Activated CD4-positive, alpha-beta T cell treated with anti-CD3 and anti-CD28 coated beads for 1 hour (primary cell): ENCODE results near the gene DOK6.
"Not testable (repeated sequence)": the region's sequence is repeated elsewhere in the genome, so short reads cannot be mapped to it uniquely, and the experiment has no call there.

Experiments used
- DNase-seq: peaks from one replicate; pipeline ENCODE4 v3.0.0-alpha.2; 2020

The DOK6 gene

DNA sequence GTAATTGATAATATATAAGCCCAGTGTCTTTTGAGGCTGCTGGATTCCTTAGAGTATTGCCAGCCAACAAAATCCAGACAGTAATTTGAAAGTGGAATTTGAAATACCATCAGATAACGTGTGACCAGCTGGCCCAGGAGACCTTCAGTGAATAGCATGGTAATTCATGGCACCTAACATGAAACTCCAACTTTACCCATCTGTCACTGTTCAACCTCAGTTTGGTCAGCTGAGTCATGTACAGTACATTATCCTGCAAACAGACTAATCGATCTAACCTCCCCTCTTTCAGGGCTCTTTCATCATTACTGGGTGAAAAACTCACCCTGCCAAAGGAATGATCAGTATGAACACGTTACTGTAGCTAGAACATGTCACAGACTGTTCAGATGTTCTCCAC, 230.6 kb downstream of the DOK6 start:
- no peak for DNase-seq

DNA sequence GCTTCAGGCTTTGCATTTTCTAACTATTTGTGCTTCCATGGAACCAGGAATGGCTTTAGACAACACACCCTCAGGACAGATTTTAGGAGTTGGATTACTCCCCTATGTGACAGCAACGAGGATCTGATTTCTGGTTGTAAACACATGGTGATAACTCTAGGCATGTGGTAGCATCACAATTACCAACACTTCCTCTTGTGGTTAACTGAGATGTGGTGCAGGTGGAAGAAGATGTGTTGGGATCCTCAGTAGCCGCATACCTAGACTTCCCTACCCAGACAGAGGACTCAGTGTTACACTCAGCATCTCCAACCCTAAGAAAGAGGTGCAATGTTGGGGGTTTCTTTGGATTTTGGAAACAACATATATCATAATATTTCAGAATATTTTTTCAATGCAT, 234.8 kb downstream of the DOK6 start:
- no peak for DNase-seq

GRCh38 chr18:69636529-69637301, 236.0 kb downstream of the DOK6 start:
- no peak for DNase-seq

- DNase-seq = no peak
These were observed 237.4 kb downstream of the DOK6 start for GRCh38 chr18:69638056-69638455.

GRCh38 chr18:69647702-69648101, 247.0 kb downstream of the DOK6 start:
- DNase-seq = no peak

DNA sequence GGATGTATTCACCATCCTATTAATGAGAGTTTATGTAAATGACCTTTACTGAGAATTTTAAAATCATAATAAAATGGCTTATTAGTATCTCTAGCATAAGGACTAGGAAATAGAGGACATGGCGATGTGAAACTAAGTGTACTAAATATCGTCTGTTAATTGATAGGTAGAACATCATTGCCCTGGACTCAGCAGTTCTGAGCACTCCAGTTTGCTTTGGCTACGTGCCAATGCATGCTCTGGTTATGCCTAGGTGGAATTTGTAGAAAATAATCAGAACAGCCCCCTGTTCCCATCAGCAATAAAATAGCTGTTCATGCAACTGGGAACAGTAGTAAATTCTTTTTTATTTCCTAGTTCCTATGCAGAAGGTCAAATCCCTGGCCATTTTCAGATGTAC, 247.8 kb downstream of the DOK6 start:
- no peak for DNase-seq

DNA sequence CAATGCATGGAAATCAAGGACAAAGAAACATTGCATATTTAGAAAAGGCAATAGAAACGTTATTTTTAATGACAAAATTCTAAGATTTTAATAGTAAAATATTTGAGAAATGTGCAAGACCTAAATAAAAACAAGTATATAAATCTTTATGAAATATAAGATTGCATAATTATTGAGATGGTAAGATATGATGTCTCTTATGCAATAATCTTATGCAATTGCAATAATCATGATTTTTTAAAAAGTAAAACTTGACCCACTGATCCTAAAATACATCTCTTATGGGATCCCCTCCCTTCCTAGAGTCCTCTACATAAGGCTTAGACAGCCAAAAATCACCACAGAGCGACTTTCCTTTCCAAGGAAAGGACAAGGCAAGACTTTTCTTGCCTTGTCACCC, 249.0 kb downstream of the DOK6 start:
- no peak for DNase-seq

GRCh38 chr18:69651243-69651642, 250.6 kb downstream of the DOK6 start:
- DNase-seq = no peak

DNA sequence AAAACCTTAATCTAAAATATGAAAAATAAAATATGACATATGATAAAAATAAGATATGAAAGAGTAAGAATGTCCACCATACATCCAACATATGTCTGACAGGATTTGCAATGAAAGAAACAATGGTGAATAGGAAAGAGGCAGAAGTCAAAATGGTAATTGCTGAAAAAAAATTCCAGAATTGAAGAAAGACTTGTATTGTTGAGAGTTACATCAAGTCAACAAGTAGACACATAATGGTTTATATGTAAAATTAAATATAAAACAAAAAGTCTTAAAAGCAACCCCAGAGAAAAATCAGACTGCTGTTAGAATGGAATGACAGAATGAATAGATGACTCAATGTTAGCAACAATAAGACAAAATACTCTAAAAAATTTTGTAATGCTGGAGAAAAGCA, 255.1 kb downstream of the DOK6 start:
- no peak for DNase-seq

GRCh38 chr18:69658103-69658502, 257.4 kb downstream of the DOK6 start:
- DNase-seq = no peak

GRCh38 chr18:69658685-69659084, 258.0 kb downstream of the DOK6 start:
- DNase-seq = no peak

DNA sequence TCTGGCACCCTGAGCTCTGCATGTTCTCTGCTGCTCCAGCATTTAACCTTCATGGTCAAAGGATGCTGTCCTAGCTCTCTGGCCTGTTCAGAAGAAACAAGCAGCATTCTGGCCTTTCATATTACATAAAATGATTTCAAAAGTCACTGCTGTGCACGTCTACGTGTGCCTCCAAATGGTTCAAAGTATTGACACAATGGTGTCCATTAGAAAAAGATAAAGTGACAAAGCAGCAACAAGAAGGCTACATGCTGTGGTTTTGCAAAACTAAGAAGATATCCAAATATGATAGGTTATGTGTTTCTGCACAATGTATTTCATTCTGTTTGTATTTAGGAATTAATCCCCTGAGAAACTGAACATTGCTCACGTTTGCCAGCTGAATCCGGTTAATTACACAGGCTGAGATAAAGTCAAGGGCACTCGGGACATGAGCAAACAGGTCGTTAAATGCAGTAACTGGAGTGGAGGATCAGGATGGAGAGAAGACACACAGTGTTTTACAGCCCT, 258.5 kb downstream of the DOK6 start:
- DNase-seq = no peak

DNA sequence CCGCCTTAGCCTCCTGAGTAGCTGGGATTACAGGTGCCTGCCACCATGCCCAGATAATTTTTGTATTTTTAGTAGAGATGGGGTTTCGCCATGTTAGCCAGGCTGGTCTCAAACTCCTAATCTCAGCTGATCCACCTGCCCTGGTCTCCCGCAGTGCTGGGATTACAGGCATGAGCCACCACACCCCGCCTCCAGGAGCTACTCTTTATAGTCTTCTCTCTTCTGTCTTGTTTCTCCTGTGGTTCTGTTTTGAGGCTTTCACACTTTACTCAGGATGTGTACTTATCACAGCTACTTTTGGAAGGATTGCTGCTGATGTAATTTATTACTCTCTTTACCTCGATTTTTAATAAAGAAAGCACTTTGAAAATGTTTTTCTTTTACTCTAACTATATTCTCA, 261.4 kb downstream of the DOK6 start:
- DNase-seq = not testable (repeated sequence)

GRCh38 chr18:69664399-69664798, 263.7 kb downstream of the DOK6 start:
- DNase-seq = no peak

GRCh38 chr18:69674292-69674877, 273.7 kb downstream of the DOK6 start:
- no peak for DNase-seq

DNA sequence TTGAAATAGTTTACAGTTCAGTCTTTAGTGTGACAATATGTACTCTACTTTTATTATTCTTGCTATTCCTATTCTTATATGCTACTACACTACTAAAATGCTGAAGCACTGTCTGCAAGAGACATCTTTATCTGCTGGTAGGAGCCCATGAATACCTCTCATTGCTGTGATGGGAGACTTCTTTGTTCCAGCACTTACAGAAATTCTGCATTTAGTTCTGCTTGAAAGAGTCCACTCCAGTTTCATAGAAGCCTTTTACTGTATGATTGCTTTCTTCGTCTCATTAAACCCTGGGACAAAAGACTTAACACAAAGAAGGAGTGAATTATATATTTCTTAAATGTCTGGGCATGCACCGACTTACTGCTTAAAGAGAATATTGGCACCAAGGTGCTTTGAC, 274.3 kb downstream of the DOK6 start:
- DNase-seq = no peak

DNA sequence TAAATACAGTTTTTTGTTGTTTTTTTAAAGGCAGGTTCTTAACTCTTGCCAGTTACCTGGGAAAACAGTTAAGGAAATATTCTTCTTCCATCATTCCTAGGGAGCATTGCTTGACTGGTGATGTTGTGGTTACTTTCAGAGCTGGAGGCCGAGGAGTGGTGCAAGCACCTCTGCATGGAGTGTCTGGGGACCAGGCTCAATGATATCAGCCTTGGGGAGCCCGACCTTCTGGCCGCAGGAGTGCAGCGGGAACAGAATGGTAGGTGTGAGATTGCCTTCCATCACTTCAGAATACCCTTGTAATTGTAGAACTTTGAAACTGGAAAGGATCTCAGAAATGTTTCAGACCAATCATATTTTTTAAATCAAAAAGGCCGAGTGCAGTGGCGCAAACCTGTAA, 276.9 kb downstream of the DOK6 start:
- DNase-seq = no peak

GRCh38 chr18:69680123-69680522, 279.4 kb downstream of the DOK6 start:
- DNase-seq = no peak

DNA sequence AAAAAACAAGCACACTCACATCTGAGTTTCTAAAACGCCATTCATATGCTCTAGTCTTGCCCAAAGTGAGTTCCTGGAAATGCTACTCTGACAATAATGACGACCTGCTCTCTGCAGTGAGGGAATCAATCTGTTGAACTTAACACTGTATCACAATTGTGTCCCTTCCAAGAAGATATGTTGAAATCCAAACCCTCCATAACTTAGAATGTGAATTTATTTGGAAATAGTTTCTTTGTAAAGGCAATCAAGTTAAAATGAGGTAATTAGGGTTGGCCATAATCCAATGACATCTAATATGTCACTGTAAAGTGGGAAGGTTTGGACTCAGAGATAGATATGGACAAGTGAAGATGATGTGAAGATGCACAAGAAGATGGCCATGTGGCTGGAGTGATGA, 282.5 kb downstream of the DOK6 start:
- DNase-seq = no peak

DNA sequence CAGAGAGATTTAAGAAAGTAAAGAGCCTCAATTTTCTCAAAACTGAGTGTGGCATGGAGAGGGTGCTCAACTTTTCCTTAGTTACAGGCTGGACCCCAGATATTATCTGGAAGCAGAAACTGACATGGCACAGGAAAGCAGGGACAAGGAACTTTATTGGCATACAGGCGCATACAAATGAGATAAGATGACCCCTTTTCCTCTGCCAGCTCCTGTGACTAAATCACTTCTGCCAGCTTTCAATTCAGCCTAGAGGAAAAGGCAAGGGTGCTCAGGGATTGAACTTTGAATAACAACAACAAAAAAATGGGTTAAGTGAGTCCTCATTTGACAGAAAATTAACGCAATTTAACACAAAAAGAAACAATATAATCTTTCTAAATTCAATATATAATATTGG, 284.1 kb downstream of the DOK6 start:
- DNase-seq = no peak

- no peak for DNase-seq
These were observed 286.2 kb downstream of the DOK6 start for GRCh38 chr18:69686861-69687260.

DNA sequence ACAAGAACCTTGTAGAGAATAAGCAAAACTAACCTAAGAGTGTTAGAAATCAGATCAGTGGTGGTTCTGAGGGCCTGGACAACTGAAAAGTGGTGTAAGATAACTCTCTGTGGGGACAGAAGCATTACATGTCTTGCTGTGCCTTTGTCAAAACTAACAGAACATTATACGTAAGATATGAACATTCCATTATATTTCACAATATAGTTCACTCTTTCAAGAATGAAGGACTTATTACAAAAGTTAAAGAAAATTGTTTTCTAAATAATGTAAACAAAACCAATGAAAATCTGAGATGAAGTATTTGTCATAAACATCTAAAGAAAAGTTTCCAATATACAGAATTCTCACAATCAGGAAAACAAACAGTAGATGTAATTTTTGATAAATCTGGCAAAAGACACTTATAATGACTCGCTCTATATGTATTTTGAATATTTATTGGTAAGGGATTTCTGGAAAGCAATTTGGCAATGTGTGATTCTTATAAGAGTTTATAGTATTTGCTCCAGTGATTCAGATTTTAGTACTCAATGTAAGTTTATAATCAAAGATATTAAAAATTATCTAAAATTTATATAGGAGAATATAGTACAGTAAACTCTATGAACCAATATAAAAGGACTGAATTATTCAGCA, 288.6 kb downstream of the DOK6 start:
- DNase-seq = no peak

DNA sequence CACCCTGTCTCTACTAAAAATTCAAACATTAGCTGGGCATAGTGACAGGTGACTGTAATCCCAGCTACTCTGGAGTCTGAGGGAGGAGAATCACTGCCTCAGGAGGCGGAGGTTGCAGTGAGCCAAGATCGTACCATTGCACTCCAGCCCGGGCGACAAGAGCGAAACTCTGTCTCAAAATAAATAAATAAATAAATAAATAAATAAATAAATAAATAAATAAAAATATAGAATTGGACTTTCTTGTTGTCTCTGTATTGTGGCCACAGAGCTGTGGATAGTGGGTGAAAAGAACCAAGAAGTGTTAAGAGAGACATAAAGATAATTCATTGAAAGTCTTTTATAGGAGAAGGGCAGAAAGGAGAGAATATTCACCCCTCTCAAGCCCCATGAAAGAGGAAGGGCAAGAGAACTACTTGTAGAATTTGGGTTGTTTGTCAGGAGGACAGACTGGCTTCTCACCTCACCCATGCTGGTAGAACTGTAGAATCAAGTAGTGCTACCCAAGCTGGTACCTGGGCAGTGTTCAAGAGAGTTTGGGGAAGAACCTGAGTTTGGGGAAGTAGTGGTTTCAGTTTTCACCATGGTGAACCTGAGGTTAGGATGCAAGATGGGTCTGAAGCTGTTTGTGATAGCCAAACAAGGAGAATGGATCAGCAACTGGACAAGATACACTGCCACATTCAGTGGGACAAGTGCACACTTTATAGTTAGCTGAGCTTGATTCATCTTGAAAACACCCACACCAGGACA, 290.5 kb downstream of the DOK6 start:
- DNase-seq = no peak

DNA sequence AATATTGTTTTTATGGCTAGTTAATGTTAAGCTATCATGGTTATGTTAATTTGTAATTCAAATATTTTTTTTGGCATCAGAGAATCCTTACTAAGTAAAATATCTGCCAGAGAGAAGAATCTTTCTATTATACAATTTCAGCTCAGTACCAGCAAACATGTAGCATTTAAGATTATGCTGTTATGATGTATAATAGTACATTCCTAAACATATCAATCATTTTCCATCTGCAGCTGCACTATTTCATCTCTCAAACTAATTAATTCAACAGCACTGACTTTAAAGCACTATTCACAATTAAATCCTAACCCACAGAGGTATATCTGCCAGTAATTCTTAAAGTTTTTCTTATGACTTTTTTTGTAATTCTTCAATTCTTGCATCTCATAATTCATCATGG, 296.4 kb downstream of the DOK6 start:
- no peak for DNase-seq
